Panc1 (cell line): ENCODE results near the gene NOS1AP. TPM values are rescaled to one million over a fixed set of nuclear protein-coding genes. Genes with fewer than 3 reads are reported as not detected.

Experiments used
- ATAC-seq: fragments of 200-7000 bp; cut with Tn5 transposase; 2 replicates; pipeline ENCODE4 v1.9.1; 2020; ENCODE audit warnings: mild to moderate bottlenecking, moderate library complexity
- BruUV-seq: library from RNA; stranded (reverse); fragments of 400-500 nt; replicated peaks from 2 replicates; lab custom pipeline; 2021; lab: Mats Ljungman, UMichigan
- CTCF ChIA-PET: fragments of 300-600 bp; sonication (Branson Sonifier 250); formaldehyde crosslinking; loops from one replicate; lab custom pipeline; 2022; ENCODE audit warnings: antibody characterized with exemption; lab: Charles Lee
- POLR2A ChIA-PET: fragments of 300-600 bp; sonication (Branson Sonifier 250); formaldehyde crosslinking; loops from one replicate; lab custom pipeline; 2022; ENCODE audit warnings: antibody characterized with exemption; lab: Charles Lee
- DNase-seq: peaks from one replicate; pipeline ENCODE4 v3.0.0-alpha.2; 2010; ENCODE audit warnings: low read depth, low spot score
- H3K27ac ChIP-seq: 2 replicates; pipeline ENCODE4 v1.5.1; 2011; ENCODE audit warnings: mild to moderate bottlenecking, low read length, inconsistent platforms
- H3K27me3 ChIP-seq: fragments of 200-500 bp; sonication (Bioruptor generic); 2 replicates; pipeline ENCODE4 v1.6.0; 2014; ENCODE audit warnings: low read length, inconsistent platforms; ENCODE audit not compliant: control insufficient read depth, insufficient read depth
- H3K36me3 ChIP-seq: fragments of 200-500 bp; sonication (Bioruptor generic); 2 replicates; pipeline ENCODE4 v1.5.1; 2014; ENCODE audit warnings: inconsistent platforms, mild to moderate bottlenecking, low read length, moderate library complexity; ENCODE audit not compliant: control insufficient read depth, insufficient read depth
- H3K4me1 ChIP-seq: 2 replicates; pipeline ENCODE4 v1.5.1; 2011; ENCODE audit warnings: inconsistent platforms, mild to moderate bottlenecking, low read length, moderate library complexity; ENCODE audit not compliant: control insufficient read depth, insufficient read depth
- H3K4me3 ChIP-seq, 2 experiments: 2 replicates each; pipeline ENCODE4 v1.5.1; 2011 to 2012; ENCODE audit warnings: low read depth in 2 of 2, low read length in 2 of 2, mild to moderate bottlenecking in 2 of 2, inconsistent platforms in 1 of 2, moderate library complexity in 1 of 2
- H3K9me3 ChIP-seq: fragments of 200-500 bp; sonication (Bioruptor generic); 2 replicates; pipeline ENCODE4 v1.5.1; 2014; ENCODE audit warnings: low read depth, mild to moderate bottlenecking, inconsistent platforms, low read length, moderate library complexity; ENCODE audit not compliant: control insufficient read depth, insufficient read depth
- POLR2AphosphoS5 ChIP-seq: IDR thresholded peaks from 2 replicates; pipeline ENCODE4 v1.6.1; 2012; ENCODE audit warnings: mild to moderate bottlenecking, low read depth, low read length, moderate library complexity
- SIN3A ChIP-seq: IDR thresholded peaks from 2 replicates; pipeline ENCODE4 v1.6.1; 2012; ENCODE audit warnings: low read depth, mild to moderate bottlenecking, low read length, moderate library complexity, borderline replicate concordance; ENCODE audit not compliant: insufficient read depth
- TCF7L2 ChIP-seq: IDR thresholded peaks from 2 replicates; pipeline ENCODE4 v1.6.1; 2011; ENCODE audit warnings: mild to moderate bottlenecking, low read depth, low read length, inconsistent platforms
- in situ Hi-C: cut with HindIII; loops from 2 replicates; pipeline ENCODE4 v1.10.0; 2016; ENCODE audit warnings: low sequenced_read_pairs, low pct_unique_long_range_greater_than_20kb
- intact Hi-C: fragments of 100-400 bp; cut with micrococcal nuclease; formaldehyde crosslinking; loops from one replicate; pipeline ENCODE4 v1.10.0; 2022; ENCODE audit not compliant: unreplicated experiment
- total RNA-seq: library from RNA; stranded (reverse); gene quantifications from one replicate; pipeline ENCODE4 v1.2.1, GENCODE V29; 2021; ENCODE audit not compliant: unreplicated experiment
- TF ChIP-seq, protein P1 (sequence below), 2 experiments: IDR thresholded peaks; 2 replicates each; pipeline ENCODE4 v1.6.1; 2011 to 2012; ENCODE audit warnings: low read depth in 2 of 2, control low read depth in 1 of 2, low read length in 1 of 2, mild to moderate bottlenecking in 1 of 2, moderate library complexity in 1 of 2; ENCODE audit not compliant: insufficient read depth in 1 of 2
- TF ChIP-seq, protein P2 (sequence below): fragments of 450-650 bp; IDR thresholded peaks from 2 replicates; pipeline ENCODE4 v1.5.1; 2017; ENCODE audit warnings: mild to moderate bottlenecking

NOS1AP gene
- total RNA-seq, 1 experiment from 2014 or later = 27.9 TPM

DNA sequence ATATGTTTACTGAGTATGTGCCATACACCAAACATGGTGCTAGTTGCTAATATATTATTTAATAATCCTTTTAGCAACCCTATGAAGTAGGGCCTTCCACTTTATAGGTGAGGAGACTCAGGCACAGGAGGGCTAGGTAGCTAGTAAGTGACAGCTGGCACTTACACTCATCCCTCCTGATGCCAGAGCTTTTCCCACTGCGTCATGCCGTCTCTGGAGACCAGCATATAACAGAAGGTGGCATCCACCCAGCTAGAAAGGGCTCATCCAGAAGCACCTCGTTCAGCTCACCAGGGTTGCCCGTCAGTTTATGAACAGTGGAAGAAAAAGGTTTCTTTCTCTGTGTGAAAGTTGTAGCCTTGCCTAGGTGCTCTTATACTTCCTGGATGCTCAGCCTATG, 108.9 kb downstream of the NOS1AP start:
- DNase-seq = no peak
- Histone ChIP-seq H3K27me3 (no peaks in the 10 kb centered on the region), H3K9me3 (no peaks in the 10 kb centered on the region), H3K27ac (peak overlapping the region; percentile 79), H3K4me3 (no peak overlapping the region), H3K4me1 (peaks cover 78% of the 10 kb centered on the region), H3K36me3 (no peaks in the 10 kb centered on the region)
- in situ Hi-C loops = no loop called here
- ChIA-PET POLR2A (no interaction called here), CTCF (no interaction called here)
- BruUV-seq = no TSS peak
- ATAC-seq = no peak
- TF ChIP-seq, protein P1, sequence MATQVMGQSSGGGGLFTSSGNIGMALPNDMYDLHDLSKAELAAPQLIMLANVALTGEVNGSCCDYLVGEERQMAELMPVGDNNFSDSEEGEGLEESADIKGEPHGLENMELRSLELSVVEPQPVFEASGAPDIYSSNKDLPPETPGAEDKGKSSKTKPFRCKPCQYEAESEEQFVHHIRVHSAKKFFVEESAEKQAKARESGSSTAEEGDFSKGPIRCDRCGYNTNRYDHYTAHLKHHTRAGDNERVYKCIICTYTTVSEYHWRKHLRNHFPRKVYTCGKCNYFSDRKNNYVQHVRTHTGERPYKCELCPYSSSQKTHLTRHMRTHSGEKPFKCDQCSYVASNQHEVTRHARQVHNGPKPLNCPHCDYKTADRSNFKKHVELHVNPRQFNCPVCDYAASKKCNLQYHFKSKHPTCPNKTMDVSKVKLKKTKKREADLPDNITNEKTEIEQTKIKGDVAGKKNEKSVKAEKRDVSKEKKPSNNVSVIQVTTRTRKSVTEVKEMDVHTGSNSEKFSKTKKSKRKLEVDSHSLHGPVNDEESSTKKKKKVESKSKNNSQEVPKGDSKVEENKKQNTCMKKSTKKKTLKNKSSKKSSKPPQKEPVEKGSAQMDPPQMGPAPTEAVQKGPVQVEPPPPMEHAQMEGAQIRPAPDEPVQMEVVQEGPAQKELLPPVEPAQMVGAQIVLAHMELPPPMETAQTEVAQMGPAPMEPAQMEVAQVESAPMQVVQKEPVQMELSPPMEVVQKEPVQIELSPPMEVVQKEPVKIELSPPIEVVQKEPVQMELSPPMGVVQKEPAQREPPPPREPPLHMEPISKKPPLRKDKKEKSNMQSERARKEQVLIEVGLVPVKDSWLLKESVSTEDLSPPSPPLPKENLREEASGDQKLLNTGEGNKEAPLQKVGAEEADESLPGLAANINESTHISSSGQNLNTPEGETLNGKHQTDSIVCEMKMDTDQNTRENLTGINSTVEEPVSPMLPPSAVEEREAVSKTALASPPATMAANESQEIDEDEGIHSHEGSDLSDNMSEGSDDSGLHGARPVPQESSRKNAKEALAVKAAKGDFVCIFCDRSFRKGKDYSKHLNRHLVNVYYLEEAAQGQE (IDR thresholded peaks at IDR 0.05; ENCODE audit: insufficient read depth in 1 of 2, low read depth in 2 of 2, low read length in 1 of 2) = no peak
- intact Hi-C loops = no loop called here

DNA sequence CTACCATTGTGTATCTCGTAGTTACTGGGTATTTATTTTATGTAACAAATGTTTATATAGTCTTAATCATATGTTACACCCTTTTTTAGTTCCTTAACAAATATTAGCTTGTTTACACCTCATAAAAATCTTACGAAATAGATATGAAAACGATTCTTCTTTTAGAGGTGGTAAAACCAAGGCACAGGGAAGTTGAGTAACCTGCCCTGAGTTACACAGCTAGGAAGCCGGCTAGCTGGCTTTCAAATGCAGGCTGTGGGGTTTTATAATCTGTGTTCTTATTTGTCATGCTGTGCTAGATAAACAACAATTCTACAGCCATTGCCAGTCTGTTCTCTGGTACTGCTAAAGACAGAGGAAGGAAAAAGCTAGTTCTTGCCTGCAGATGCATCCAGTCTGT, 109.6 kb downstream of the NOS1AP start:
- ChIA-PET CTCF (no interaction called here), POLR2A (interaction anchor here (0.8 kb wide), 1 partner anchor 34 kb away, joined by 3 read pairs; no protein-coding TSS in a partner anchor)
- intact Hi-C loops (no loop called here), in situ Hi-C loops (no loop called here)
- DNase-seq (no peak), ATAC-seq (peak; percentile 40; the same call in 1 of the 2 replicates)
- no peak overlapping the region for H3K4me3 ChIP-seq
- peaks cover 78% of the 10 kb centered on the region for H3K4me1 ChIP-seq
- no peaks in the 10 kb centered on the region for H3K27me3 ChIP-seq
- peak overlapping the region; percentile 79 for H3K27ac ChIP-seq
- TF ChIP-seq, protein P2, sequence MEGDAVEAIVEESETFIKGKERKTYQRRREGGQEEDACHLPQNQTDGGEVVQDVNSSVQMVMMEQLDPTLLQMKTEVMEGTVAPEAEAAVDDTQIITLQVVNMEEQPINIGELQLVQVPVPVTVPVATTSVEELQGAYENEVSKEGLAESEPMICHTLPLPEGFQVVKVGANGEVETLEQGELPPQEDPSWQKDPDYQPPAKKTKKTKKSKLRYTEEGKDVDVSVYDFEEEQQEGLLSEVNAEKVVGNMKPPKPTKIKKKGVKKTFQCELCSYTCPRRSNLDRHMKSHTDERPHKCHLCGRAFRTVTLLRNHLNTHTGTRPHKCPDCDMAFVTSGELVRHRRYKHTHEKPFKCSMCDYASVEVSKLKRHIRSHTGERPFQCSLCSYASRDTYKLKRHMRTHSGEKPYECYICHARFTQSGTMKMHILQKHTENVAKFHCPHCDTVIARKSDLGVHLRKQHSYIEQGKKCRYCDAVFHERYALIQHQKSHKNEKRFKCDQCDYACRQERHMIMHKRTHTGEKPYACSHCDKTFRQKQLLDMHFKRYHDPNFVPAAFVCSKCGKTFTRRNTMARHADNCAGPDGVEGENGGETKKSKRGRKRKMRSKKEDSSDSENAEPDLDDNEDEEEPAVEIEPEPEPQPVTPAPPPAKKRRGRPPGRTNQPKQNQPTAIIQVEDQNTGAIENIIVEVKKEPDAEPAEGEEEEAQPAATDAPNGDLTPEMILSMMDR = no peak
- TF ChIP-seq TCF7L2 = no peak
- TF ChIP-seq, protein P1 (IDR thresholded peaks at IDR 0.05; ENCODE audit: insufficient read depth in 1 of 2, low read depth in 2 of 2, low read length in 1 of 2) = no peak
- TF ChIP-seq POLR2AphosphoS5 = no peak
- TF ChIP-seq SIN3A = no peak
- no peaks in the 10 kb centered on the region for H3K36me3 ChIP-seq
- no TSS peak for BruUV-seq
- no peaks in the 10 kb centered on the region for H3K9me3 ChIP-seq
